Tibial nerve (tissue), 4 donors: ENCODE measurements around the gene FBXO2. TPM values are rescaled to one million over a fixed set of nuclear protein-coding genes. Genes with fewer than 3 reads are reported as not detected.

Experiments used
- DNase-seq, 2 donors: peaks; one replicate each; pipeline ENCODE4 v3.0.0-alpha.2; 2019; ENCODE audit warnings: low spot score in 2 of 2
- H3K27ac ChIP-seq, 4 donors: fragments of 200-600 bp; sonication (generic) in 3 of 4; one replicate each; pipeline ENCODE4 v1.5.1; 2017 to 2019; ENCODE audit warnings: mild to moderate bottlenecking in 1 of 4
- H3K27me3 ChIP-seq, 2 donors: fragments of 200-600 bp; sonication (generic) in 1 of 2; one replicate each; pipeline versions ENCODE4 v1.5.1 to v1.6.0; 2017 to 2019
- H3K36me3 ChIP-seq, 3 donors: fragments of 200-600 bp; sonication (generic); one replicate each; pipeline ENCODE4 v1.5.1; 2018 to 2019
- H3K4me1 ChIP-seq, 4 donors: fragments of 200-600 bp; sonication (generic) in 3 of 4; one replicate each; pipeline ENCODE4 v1.5.1; 2017 to 2019
- H3K4me3 ChIP-seq, 4 donors: fragments of 200-600 bp; sonication (generic) in 3 of 4; one replicate each; pipeline ENCODE4 v1.5.1; 2017 to 2019; ENCODE audit warnings: mild to moderate bottlenecking in 1 of 4, moderate library complexity in 1 of 4
- H3K9me3 ChIP-seq, 4 donors: fragments of 200-600 bp; sonication (generic) in 3 of 4; one replicate each; pipeline ENCODE4 v1.5.1; 2017 to 2019
- CTCF ChIP-seq, 5 experiments: fragments of 200-600 bp in 3 of 5; fragments of 450-650 bp in 2 of 5; sonication (generic) in 3 of 5; IDR thresholded peaks; one replicate each; pipeline ENCODE4 v1.5.1; 2016 to 2019; ENCODE audit warnings: antibody characterized with exemption in 5 of 5, mild to moderate bottlenecking in 3 of 5, moderate library complexity in 2 of 5
- EP300 ChIP-seq, 2 donors: sonication (generic); formaldehyde crosslinking; IDR thresholded peaks; one replicate each; pipeline ENCODE4 v1.6.1; 2017; ENCODE audit warnings: antibody characterized with exemption in 2 of 2, mild to moderate bottlenecking in 1 of 2
- POLR2A ChIP-seq, 2 donors: fragments of 450-650 bp; IDR thresholded peaks; one replicate each; pipeline ENCODE4 v1.6.1; 2017; ENCODE audit warnings: antibody characterized with exemption in 2 of 2, mild to moderate bottlenecking in 2 of 2, moderate library complexity in 2 of 2
- WGBS, 2 donors: methylation state at CpG; one replicate each; pipeline ENCODE4 v1.1.5; 2018; 5-methylcytosine and 5-hydroxymethylcytosine counted together
- total RNA-seq, 4 donors: library from RNA; depleted of rRNA; stranded (reverse); fragments of >200 nt; gene quantifications; one replicate each; pipeline ENCODE4 v1.1.0, GENCODE V29; 2016

The FBXO2 gene
- total RNA-seq, 4 donors from 2014 or later = 7.5 to 21.0 (median 15.6) TPM

GRCh38 chr1:11641776-11642305 is 12.4 kb downstream of the FBXO2 start:
- Histone ChIP-seq H3K27me3 (peaks cover 0 to under 1% of the 10 kb centered on the region in 2 donors), H3K27ac (no peak overlapping the region), H3K4me3 (no peak overlapping the region), H3K36me3 (no peaks in the 10 kb centered on the region), H3K9me3 (no peaks in the 10 kb centered on the region), H3K4me1 (peaks cover 0 to 25% (median 0%) of the 10 kb centered on the region in 4 donors)
- no peak for DNase-seq
- no peak for TF ChIP-seq POLR2A (IDR thresholded peaks at IDR 0.05)
- no peak for TF ChIP-seq EP300 (IDR thresholded peaks at IDR 0.05)
- no peak for TF ChIP-seq CTCF (IDR thresholded peaks at IDR 0.05)
- 43 to 54% methylated on average over 5 of the region's 5 CpGs for WGBS, 2 donors

GRCh38 chr1:11640944-11641343 is 13.3 kb downstream of the FBXO2 start:
- WGBS, 2 donors = 59 to 64% methylated on average over 6 of the region's 6 CpGs
- no peaks in the 10 kb centered on the region for H3K9me3 ChIP-seq
- peaks cover 0 to 16% (median 0%) of the 10 kb centered on the region in 4 donors for H3K4me1 ChIP-seq
- no peaks in the 10 kb centered on the region for H3K36me3 ChIP-seq
- TF ChIP-seq EP300 (IDR thresholded peaks at IDR 0.05) (no peak), POLR2A (IDR thresholded peaks at IDR 0.05) (no peak), CTCF (IDR thresholded peaks at IDR 0.05) (no peak)
- DNase-seq = no peak
- no peak overlapping the region for H3K4me3 ChIP-seq
- H3K27me3 ChIP-seq = peaks cover 0 to 8% of the 10 kb centered on the region in 2 donors
- no peak overlapping the region for H3K27ac ChIP-seq

GRCh38 chr1:11640101-11640500 is 14.1 kb downstream of the FBXO2 start:
- WGBS, 2 donors = 64 to 76% methylated on average over 7 of the region's 7 CpGs
- no peak overlapping the region for H3K4me3 ChIP-seq
- no peaks in the 10 kb centered on the region for H3K9me3 ChIP-seq
- H3K4me1 ChIP-seq = peaks cover 0 to 10% (median 0%) of the 10 kb centered on the region in 4 donors
- H3K27me3 ChIP-seq = peaks cover 0 to 14% of the 10 kb centered on the region in 2 donors
- no peak for DNase-seq
- H3K27ac ChIP-seq = no peak overlapping the region
- no peak for TF ChIP-seq POLR2A (IDR thresholded peaks at IDR 0.05)
- no peak for TF ChIP-seq EP300 (IDR thresholded peaks at IDR 0.05)
- TF ChIP-seq CTCF (IDR thresholded peaks at IDR 0.05) = no peak
- H3K36me3 ChIP-seq = no peaks in the 10 kb centered on the region

GRCh38 chr1:11639372-11639771 is 14.9 kb downstream of the FBXO2 start:
- peaks cover 0 to 16% of the 10 kb centered on the region in 2 donors for H3K27me3 ChIP-seq

More at GRCh38 chr1:11639372-11639771, 14.9 kb downstream of the FBXO2 start:
- Histone ChIP-seq H3K4me3 (no peak overlapping the region), H3K9me3 (no peaks in the 10 kb centered on the region), H3K36me3 (no peaks in the 10 kb centered on the region), H3K27ac (no peak overlapping the region), H3K4me1 (peaks cover 0 to 10% (median 0%) of the 10 kb centered on the region in 4 donors)
- no peak for TF ChIP-seq POLR2A (IDR thresholded peaks at IDR 0.05)
- TF ChIP-seq CTCF (IDR thresholded peaks at IDR 0.05) = no peak
- no peak for TF ChIP-seq EP300 (IDR thresholded peaks at IDR 0.05)
- DNase-seq = no peak
- 84 to 91% methylated on average over 4 of the region's 4 CpGs for WGBS, 2 donors
